Measurements from ENCODE around the gene TRAM2. TPM values are rescaled to one million over a fixed set of nuclear protein-coding genes. Genes with fewer than 3 reads are reported as not detected.

The TRAM2 gene
- total and polyA plus RNA-seq, 2 donors (not counting 3 experiments of a cell fraction or from before 2014, with no cell fraction given): 85.7 to 98.6 TPM

- POLR2A ChIA-PET: no interaction called here
- no peak overlapping the region for H3K9ac ChIP-seq (replicated peaks; ENCODE audit: extremely low read depth, insufficient read depth, low read length)
Measured at GRCh38 chr6:52540286-52540902, 36.5 kb downstream of the TRAM2 start.

More at GRCh38 chr6:52540286-52540902, 36.5 kb downstream of the TRAM2 start:
- intact Hi-C loops (cut with micrococcal nuclease): no loop called here
- Histone ChIP-seq H2AFZ (ENCODE audit: low read depth, low read length) (no peak overlapping the region), H3K79me2 (ENCODE audit: control insufficient read depth, insufficient read depth, low read length) (peaks cover 77% of the 10 kb centered on the region), H3K9me1 (replicated peaks; ENCODE audit: control insufficient read depth, extremely low read depth, insufficient read depth, low read length) (no peaks in the 10 kb centered on the region), H3K4me3 (replicated peaks in 1 of 3; ENCODE audit: insufficient read depth in 1 of 3, low read depth in 1 of 3, low read length in 3 of 3) (no peak overlapping the region), H3K36me3 (ENCODE audit: control insufficient read depth in 2 of 2, extremely low read depth in 1 of 2, insufficient read depth in 2 of 2, low read length in 2 of 2) (peaks cover 0 to 3% of the 10 kb centered on the region in 2 experiments), H3K9me3 (replicated peaks; ENCODE audit: control insufficient read depth, insufficient read depth, low read length) (no peaks in the 10 kb centered on the region), H3K4me2 (ENCODE audit: insufficient read depth, low read length) (no peak overlapping the region), H4K20me1 (replicated peaks; ENCODE audit: control insufficient read depth, extremely low read depth, insufficient read depth, low read length) (no peaks in the 10 kb centered on the region), H3K4me1 (ENCODE audit: control insufficient read depth, extremely low read depth, insufficient read depth, low read length) (peaks cover 91% of the 10 kb centered on the region), H3K27ac (ENCODE audit: insufficient read depth, low read depth, low read length) (no peak overlapping the region), H3K27me3 (ENCODE audit: control insufficient read depth in 2 of 2, insufficient read depth in 2 of 2, low read length in 2 of 2) (no peaks in the 10 kb centered on the region)
- TF ChIP-seq POLR2A (IDR thresholded peaks at IDR 0.05; ENCODE audit: low read depth, low read length): no peak
- TF ChIP-seq GATA2 (IDR thresholded peaks at IDR 0.05; ENCODE audit: insufficient read depth, insufficient read length, low read depth, low read length): no peak
- TF ChIP-seq JUN (IDR thresholded peaks at IDR 0.05; ENCODE audit: borderline replicate concordance, insufficient read depth, insufficient read length, low read depth): no peak
- TF ChIP-seq CTCF (IDR thresholded peaks at IDR 0.05; ENCODE audit: extremely low read depth in 1 of 2, insufficient read depth in 1 of 2, low read depth in 1 of 2, low read length in 2 of 2): no peak
- no peak for TF ChIP-seq POLR2AphosphoS5 (IDR thresholded peaks at IDR 0.05; ENCODE audit: insufficient read depth, low read depth, low read length)
- no peak for TF ChIP-seq MAX (IDR thresholded peaks at IDR 0.05; ENCODE audit: insufficient read depth, insufficient read length)
- no peak for TF ChIP-seq MYC (IDR thresholded peaks at IDR 0.05; ENCODE audit: low read depth, low read length)
- no peak for TF ChIP-seq EZH2 (IDR thresholded peaks at IDR 0.05; ENCODE audit: borderline replicate concordance, low read depth, low read length, severe bottlenecking)
- TF ChIP-seq FOS (IDR thresholded peaks at IDR 0.05; ENCODE audit: borderline replicate concordance, insufficient read depth, low read length): no peak
- dilution Hi-C loops (cut with MboI; ENCODE audit: extremely low pct_ligation_motif_present, low sequenced_read_pairs): loop anchor here (25.0 kb wide), 1 partner anchor 128 kb away; the partner anchor contains the start of gene EFHC1
- FAIRE-seq (no peak), DNase-seq (ENCODE audit: low read depth, low spot score) (no peak)
- CTCF ChIA-PET: interaction anchor here (0.7 to 2.1 kb wide), 8 partner anchors 11 to 51 kb away, joined by 3 to 6 read pairs (median 4); partner anchors contain the start of gene TRAM2
- no TSS peak for BruUV-seq (replicated peaks)

All from endothelial cell of umbilical vein (primary cell).